HG03520 (cell line): ENCODE data around the gene DDOST.
"Not testable (repeated sequence)": the region's sequence is repeated elsewhere in the genome, so short reads cannot be mapped to it uniquely, and the experiment has no call there.

Source experiments
- ATAC-seq: cut with Tn5 transposase; IDR thresholded peaks from one replicate; pipeline ENCODE4 v1.9.1; 2021; ENCODE audit warnings: mild to moderate bottlenecking, moderate library complexity; ENCODE audit not compliant: unreplicated experiment

The DDOST gene

DNA sequence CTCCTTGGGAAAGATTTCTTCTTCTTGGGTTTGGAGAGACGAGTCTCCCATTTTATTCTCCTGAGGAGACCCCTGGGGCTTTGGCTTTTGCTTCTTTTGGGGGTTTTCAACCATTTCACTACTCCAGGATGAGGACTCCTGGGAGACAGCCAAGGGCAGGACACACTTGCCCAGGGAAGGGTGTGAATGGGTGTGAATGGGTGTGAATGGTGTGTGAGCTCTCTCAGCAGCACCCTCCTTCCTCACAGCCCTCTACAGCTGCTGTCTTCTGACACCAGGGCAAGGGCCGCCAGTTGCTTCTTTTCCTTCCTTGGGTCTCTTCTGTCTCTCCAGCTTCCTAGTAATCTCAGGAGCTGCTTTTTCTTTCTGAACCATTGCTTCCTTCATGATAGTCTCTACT lies 32.5 kb upstream of the DDOST start:
- ATAC-seq, result no peak

DNA sequence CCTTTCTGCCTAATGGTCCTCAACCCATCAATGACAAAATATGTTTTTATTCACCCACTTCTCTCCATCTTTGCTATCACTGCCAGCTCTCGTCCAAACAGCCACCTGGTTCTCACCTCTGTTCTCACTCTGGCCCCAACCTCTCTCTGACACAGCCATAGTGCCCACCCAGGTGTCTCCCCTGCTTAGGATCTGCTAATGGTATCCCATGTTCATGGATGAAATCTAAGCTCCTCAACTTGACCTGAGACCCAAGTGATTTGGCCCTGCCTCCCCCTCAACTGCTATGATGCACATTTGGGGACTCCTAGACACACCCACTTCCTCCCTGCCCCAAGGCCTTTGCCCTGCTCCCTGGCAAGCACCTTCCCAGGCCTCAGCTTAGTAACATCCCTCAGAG lies 30.7 kb upstream of the DDOST start:
- ATAC-seq, result no peak

GRCh38 chr1:20689645-20690056 lies 28.5 kb upstream of the DDOST start:
- no peak for ATAC-seq

DNA sequence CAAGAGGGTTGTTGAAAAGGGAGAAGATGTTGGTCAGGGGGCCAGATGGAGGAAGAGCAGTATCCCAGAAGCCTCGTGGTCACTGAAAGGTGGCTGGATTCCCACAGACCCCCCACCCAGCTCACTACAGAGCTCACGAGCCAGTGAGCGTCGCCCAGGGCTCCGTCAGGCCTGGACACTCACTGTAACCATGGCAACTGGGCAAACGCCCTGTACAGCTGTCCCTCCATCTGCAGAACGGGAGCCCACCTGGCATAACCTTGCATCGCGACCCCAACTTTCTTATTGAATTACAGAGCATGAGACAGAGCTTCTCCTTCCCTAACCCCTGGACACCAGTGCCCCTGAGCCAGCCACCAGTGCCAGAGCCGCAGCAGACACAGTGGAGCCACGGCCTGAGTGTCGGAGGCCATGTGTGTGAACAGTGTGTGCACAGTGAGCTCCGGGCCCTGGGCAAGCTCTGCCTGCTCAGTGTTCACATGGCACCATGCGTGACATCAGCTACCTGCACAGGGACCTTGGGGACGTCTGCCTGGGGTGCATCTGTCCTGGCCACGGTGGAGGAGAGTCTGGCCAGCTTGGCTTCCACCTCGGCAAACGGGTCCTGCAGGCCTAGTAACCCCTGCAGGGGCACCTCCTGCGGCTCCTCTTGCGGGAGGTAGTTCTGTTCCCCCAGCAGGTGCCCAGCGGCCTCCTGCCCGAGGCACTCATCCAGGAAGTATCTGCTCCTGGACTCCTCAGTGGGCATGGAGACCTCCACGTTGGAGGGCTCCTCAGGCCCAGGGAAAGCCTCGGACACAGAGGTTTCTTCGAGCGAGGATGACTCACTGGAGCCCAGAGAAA lies 25.9 kb upstream of the DDOST start:
- no peak for ATAC-seq

DNA sequence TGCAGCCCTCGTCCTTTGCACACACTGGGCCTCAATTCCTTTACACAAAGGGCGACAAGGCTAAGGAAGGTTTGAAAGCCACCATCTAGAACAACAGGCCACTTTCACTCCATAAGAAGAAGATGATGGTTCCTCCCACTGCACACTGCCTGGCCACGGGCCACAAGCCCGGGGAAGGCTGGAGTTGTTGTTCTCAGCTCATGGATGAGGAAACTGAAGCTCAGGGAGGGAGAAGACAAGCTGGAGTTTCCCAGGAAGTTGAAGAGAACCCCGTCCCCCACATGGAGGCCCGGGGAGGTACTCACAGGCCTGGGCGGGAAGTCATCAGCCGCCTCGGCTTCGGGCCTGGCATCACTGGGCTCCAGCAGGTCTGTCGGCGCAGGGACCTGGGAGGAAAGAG lies 24.6 kb upstream of the DDOST start:
- ATAC-seq, result no peak

DNA sequence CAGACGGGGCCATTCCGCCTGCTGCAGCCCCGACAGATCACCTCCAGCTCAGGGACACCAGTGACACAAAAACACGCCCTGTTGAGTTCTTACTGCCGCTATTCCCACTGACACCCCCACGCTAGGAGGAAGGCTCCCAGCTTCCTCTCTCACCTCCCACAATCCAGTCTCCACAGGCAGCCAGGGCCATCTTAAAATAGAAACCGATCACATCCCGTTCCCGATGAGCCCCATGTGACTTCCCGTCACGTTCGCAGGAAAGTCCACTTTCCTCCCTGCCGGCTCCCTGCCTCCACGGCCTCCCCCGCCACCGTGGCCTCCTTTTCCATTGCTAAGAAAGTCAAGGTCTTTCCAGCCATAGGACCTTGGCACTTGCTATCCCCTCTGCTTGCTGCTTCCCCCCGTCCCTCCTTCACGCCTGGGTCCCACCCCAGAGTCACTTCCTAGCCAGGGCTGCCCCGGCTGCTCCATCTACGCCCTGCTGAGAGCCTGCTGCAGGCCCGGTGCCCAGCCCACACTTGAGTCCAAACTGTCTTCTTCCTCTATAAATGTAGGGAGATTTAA lies 24.0 kb upstream of the DDOST start:
- ATAC-seq, result no peak

DNA sequence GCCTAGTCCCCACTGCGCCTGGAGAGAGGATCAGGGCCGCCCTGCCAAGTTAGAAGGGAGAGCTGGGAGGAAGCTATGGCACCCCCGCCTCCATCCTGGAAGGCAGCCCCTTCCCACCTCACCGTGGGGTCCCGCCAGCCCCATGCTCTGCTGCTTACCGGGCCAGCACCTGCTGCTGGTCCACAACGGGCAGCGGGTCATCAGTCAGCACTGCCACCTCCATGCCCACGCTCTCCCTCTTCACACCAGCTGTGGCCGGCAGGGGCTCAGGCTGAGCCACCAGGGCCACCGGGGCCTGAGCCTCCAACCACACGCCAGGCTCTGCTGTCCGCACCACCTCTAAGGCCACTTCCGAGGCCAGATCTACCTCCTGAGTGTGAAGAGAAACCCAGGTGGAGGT lies 23.5 kb upstream of the DDOST start:
- no peak for ATAC-seq

GRCh38 chr1:20684050-20684620 lies 23.0 kb upstream of the DDOST start:
- ATAC-seq, result no peak

- ATAC-seq, result no peak
Observed at GRCh38 chr1:20683614-20684013, 22.4 kb upstream of the DDOST start.

GRCh38 chr1:20682571-20683236 lies 21.5 kb upstream of the DDOST start:
- ATAC-seq, result no peak

GRCh38 chr1:20681999-20682398 lies 20.8 kb upstream of the DDOST start:
- ATAC-seq, result no peak

- ATAC-seq, result no peak
Observed at GRCh38 chr1:20680269-20680668, 19.1 kb upstream of the DDOST start.

- no peak for ATAC-seq
Observed at GRCh38 chr1:20678599-20678998, 17.4 kb upstream of the DDOST start.

DNA sequence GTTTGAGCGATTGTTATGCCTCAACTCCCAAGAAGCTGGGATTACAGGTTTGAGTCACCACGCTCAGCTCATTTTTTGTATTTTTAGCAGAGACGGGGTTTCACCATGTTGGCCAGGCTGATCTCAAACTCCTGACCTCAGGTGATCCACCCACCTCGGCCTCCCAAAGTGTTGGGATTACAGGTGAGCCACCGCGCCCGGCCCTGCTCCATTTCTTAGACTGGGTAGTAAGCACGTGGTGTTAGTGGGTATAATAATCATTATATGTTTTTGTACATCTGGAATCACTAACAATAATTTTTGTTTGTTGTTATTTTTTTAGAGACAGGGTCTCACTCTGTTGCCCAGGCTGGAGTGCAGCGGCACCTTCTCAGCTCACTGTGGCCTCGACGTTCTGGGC lies 12.5 kb upstream of the DDOST start:
- not testable (repeated sequence) for ATAC-seq

DNA sequence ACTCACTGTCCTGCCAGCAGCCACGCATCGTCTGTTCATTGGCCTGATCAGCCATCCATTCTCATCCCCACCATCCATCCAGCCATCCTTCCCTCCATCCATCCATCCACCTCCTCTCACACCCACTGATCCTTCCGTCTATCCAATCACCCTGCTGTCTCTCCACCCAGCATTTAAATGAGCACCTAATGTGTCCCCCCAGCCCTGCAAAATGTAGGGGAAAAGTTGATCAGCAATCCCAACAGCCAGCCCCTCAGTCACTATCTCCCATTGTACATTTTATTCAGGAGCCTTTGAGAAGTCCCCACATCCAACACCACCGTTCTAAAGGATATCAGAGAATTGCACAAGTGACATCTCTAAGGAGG lies 11.1 kb upstream of the DDOST start:
- ATAC-seq, result no peak

- ATAC-seq, result no peak
Observed at GRCh38 chr1:20670936-20671335, 9.8 kb upstream of the DDOST start.

DNA sequence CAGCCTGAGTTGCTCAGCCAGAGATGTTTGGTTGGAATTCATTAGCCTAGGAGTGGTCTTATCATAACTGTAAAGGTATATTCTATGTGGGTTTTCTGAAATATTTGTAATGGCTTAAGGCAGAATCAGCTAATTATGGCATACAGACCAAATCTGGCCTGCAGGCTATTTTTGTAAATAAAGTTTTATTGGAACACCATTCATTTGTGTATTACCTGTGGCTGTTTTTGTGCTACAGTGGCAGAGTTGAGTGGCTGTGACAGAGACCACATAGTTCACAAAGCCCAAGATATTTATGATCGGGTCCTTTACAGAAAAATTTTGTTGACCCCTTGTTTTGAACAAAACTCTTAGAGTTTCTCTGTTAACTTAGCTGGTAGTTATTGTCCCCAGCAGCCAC lies 7.4 kb upstream of the DDOST start:
- ATAC-seq, result no peak

GRCh38 chr1:20666804-20667203 lies 5.6 kb upstream of the DDOST start:
- no peak for ATAC-seq

DNA sequence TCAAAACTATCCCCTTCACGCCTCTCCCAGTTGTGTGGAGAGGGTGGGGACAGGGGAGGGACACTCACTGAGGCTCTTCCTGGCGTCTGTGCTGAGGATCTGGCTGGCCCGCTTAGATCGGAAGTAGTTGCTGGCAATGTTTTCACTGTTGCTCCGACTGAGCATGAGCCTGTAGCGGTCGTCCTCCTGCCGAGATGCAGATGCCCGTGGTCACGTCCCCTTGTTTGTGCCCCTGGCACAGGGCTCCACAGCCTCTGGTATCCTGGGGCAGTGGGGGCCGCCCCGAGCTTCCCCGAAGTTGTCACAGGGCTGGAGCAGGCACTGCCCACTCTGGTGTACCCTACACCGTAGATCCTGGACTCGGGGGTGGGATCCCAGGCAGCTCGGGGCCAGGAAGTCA lies 5.0 kb upstream of the DDOST start:
- no peak for ATAC-seq

DNA sequence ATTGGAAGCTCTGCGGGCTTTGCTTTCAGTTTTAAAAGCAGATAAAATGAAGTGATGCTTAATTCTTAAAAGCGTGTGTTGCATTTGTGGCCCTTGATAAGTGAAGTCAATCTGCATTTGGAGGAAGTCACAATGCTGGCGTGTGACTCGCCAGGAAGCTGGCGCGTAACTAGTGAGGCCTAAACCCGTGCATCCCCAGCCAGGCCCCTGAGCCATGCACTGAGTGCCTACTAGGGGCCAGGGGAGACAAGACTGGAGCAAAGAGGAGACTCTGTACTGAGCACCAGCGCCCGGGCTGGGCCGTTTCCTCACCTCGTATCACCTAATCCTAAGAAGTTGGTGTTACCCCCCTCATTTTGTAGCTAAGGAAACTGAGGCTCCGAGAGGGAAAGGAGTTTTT lies 4.6 kb upstream of the DDOST start:
- no peak for ATAC-seq

GRCh38 chr1:20663969-20664715 lies 3.0 kb upstream of the DDOST start:
- no peak for ATAC-seq
